Calu3 (cell line): Measurements from ENCODE around the gene DYNC1I1. TPM values are rescaled to one million over a fixed set of nuclear protein-coding genes. Genes with fewer than 3 reads are reported as not detected.

ENCODE experiments used
- BruUV-seq: library from RNA; stranded (reverse); fragments of 400-500 nt; replicated peaks from 2 replicates; lab custom pipeline; 2021; lab: Mats Ljungman, UMichigan
- CTCF ChIA-PET: fragments of 300-600 bp; sonication (Branson Sonifier 250); formaldehyde crosslinking; loops from one replicate; lab custom pipeline; 2022; ENCODE audit warnings: antibody characterized with exemption; lab: Charles Lee
- DNase-seq: peaks from one replicate; pipeline ENCODE4 v3.0.0; 2022
- H3K27ac Mint-ChIP-seq: one replicate; pipeline ENCODE4 v1.8.0; 2022; ENCODE audit warnings: mixed read lengths; ENCODE audit not compliant: unreplicated experiment
- H3K27me3 Mint-ChIP-seq: one replicate; pipeline ENCODE4 v1.8.0; 2022; ENCODE audit warnings: mixed read lengths; ENCODE audit not compliant: unreplicated experiment
- H3K36me3 Mint-ChIP-seq: one replicate; pipeline ENCODE4 v1.8.0; 2022; ENCODE audit warnings: mild to moderate bottlenecking, moderate library complexity, mixed read lengths; ENCODE audit not compliant: insufficient read depth, unreplicated experiment
- H3K4me1 Mint-ChIP-seq: one replicate; pipeline ENCODE4 v1.8.0; 2022; ENCODE audit warnings: mild to moderate bottlenecking, low read depth, mixed read lengths; ENCODE audit not compliant: unreplicated experiment
- H3K4me3 Mint-ChIP-seq: one replicate; pipeline ENCODE4 v1.8.0; 2022; ENCODE audit warnings: mild to moderate bottlenecking, low read depth, moderate library complexity, mixed read lengths; ENCODE audit not compliant: unreplicated experiment
- H3K9me3 Mint-ChIP-seq: one replicate; pipeline ENCODE4 v1.8.0; 2022; ENCODE audit warnings: low read depth, mixed read lengths; ENCODE audit not compliant: unreplicated experiment
- CTCF ChIP-seq: fragments of 200-600 bp; IDR thresholded peaks from one replicate; pipeline ENCODE4 v1.8.0; 2022; ENCODE audit warnings: antibody characterized with exemption; ENCODE audit not compliant: unreplicated experiment
- intact Hi-C: fragments of 100-400 bp; cut with micrococcal nuclease; formaldehyde crosslinking; loops from one replicate; pipeline ENCODE4 v1.10.0; 2022; ENCODE audit not compliant: unreplicated experiment
- total RNA-seq: library from RNA; stranded (reverse); gene quantifications from 2 replicates; pipeline ENCODE4 v1.2.3, GENCODE V29; 2022

The DYNC1I1 gene
- total RNA-seq, 1 experiment from 2014 or later: 0.73 TPM

GRCh38 chr7:96127746-96128145 is 355.4 kb downstream of the DYNC1I1 start:
- no peak for TF ChIP-seq CTCF
- intact Hi-C loops: no loop called here
- no TSS peak for BruUV-seq
- Mint-ChIP-seq H3K36me3 (no peaks in the 10 kb centered on the region), H3K27ac (no peak overlapping the region), H3K4me1 (peaks cover 11% of the 10 kb centered on the region), H3K27me3 (no peaks in the 10 kb centered on the region), H3K9me3 (peaks cover 2% of the 10 kb centered on the region), H3K4me3 (no peak overlapping the region)
- no peak for DNase-seq
- CTCF ChIA-PET: interaction anchor here (0.5 kb wide), 1 partner anchor 8 kb away, joined by 3 read pairs; no protein-coding TSS in a partner anchor

- intact Hi-C loops: no loop called here
- Mint-ChIP-seq H3K4me3 (no peak overlapping the region), H3K4me1 (peaks cover 22% of the 10 kb centered on the region), H3K27ac (no peak overlapping the region), H3K27me3 (no peaks in the 10 kb centered on the region), H3K36me3 (peaks cover 6% of the 10 kb centered on the region), H3K9me3 (peaks cover 2% of the 10 kb centered on the region)
- CTCF ChIA-PET: no interaction called here
- TF ChIP-seq CTCF: no peak
- DNase-seq: no peak
- no TSS peak for BruUV-seq
Observed at GRCh38 chr7:96131525-96131924, 359.2 kb downstream of the DYNC1I1 start.

GRCh38 chr7:96135241-96135640 is 362.9 kb downstream of the DYNC1I1 start:
- H3K36me3 Mint-ChIP-seq: peaks cover 6% of the 10 kb centered on the region
- intact Hi-C loops: loop anchor here (2.0 kb wide), 1 partner anchor 50 kb away; no protein-coding TSS in a partner anchor
- no peak for TF ChIP-seq CTCF
- H3K27me3 Mint-ChIP-seq: no peaks in the 10 kb centered on the region
- H3K4me3 Mint-ChIP-seq: peak overlapping the region; percentile 32
- peak overlapping the region; percentile 85 for H3K27ac Mint-ChIP-seq
- peaks cover 21% of the 10 kb centered on the region for H3K4me1 Mint-ChIP-seq
- H3K9me3 Mint-ChIP-seq: no peaks in the 10 kb centered on the region
- CTCF ChIA-PET: no interaction called here
- peak; percentile 32 for DNase-seq
- no TSS peak for BruUV-seq

- CTCF ChIA-PET: no interaction called here
- Mint-ChIP-seq H3K27me3 (no peaks in the 10 kb centered on the region), H3K27ac (peak overlapping the region; percentile 85), H3K36me3 (peaks cover 12% of the 10 kb centered on the region), H3K4me1 (peaks cover 21% of the 10 kb centered on the region), H3K9me3 (no peaks in the 10 kb centered on the region), H3K4me3 (no peak overlapping the region)
- no TSS peak for BruUV-seq
- intact Hi-C loops: no loop called here
- TF ChIP-seq CTCF: no peak
- DNase-seq: no peak
Observed at GRCh38 chr7:96136600-96137239, 364.4 kb downstream of the DYNC1I1 start.
